H54 (cell line): ENCODE data around the gene ZNF79.

Source experiments
- DNase-seq: peaks from one replicate; pipeline ENCODE4 v3.0.0; 2011; ENCODE audit warnings: low spot score, mixed read lengths; ENCODE audit not compliant: insufficient read length
- FAIRE-seq: peaks from 3 replicates; lab custom pipeline; 2011; peaks lifted over from hg19 to GRCh38; lab: Jason Lieb, UNC
- POLR2A ChIP-seq: IDR thresholded peaks from 2 replicates; pipeline ENCODE4 v1.6.1; 2011; ENCODE audit warnings: low read depth, mild to moderate bottlenecking, low read length

The ZNF79 gene

GRCh38 chr9:127405344-127406125 lies 18.6 kb upstream of the ZNF79 start:
- no peak for TF ChIP-seq POLR2A
- DNase-seq (no peak), FAIRE-seq (no peak)

GRCh38 chr9:127406799-127407491 lies 17.2 kb upstream of the ZNF79 start:
- TF ChIP-seq POLR2A = no peak
- FAIRE-seq (no peak), DNase-seq (no peak)

DNA sequence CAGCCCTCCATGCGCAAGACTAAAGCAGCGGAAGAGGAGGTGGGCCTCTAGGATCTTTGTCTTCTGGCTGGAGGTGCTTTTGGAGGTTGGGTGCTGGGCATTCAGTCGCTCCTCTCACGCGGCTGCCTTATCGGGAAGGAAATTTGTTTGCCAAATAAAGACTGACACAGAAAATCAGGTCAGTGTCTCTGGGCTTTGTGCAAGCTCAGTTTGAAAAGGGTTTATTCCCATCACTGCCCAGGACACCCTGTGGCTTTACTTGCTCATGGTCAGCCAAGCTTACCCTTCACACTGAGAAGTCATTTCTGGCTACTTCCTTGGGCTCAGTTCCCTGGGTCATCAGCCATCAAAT lies 16.7 kb upstream of the ZNF79 start:
- TF ChIP-seq POLR2A = no peak
- FAIRE-seq = no peak
- DNase-seq = no peak

- TF ChIP-seq POLR2A = no peak
Observed at GRCh38 chr9:127411122-127411521, 13.1 kb upstream of the ZNF79 start.

DNA sequence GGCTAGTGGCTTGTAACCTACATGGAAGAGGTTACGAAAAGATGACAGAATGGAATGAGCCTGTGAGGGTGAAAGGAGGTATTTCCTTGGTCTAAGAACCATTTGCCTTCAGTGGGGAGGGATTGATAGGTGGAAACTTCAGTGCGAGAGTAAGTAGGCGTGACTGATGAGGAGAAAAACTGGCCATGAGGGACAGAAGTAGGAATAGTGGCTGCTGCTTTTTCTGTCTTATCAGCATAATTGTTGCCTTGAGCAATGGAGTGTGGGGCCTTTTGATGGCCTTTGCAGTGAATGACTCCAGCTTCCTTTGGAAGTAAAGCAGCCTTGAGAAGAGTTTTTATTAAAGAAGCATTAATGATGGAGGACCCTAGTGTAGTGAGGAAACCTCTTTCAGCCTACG lies 9.0 kb upstream of the ZNF79 start:
- FAIRE-seq = no peak
- DNase-seq = no peak
- TF ChIP-seq POLR2A = no peak

More at GRCh38 chr9:127411122-127411521, 13.1 kb upstream of the ZNF79 start:
- FAIRE-seq = no peak
- no peak for DNase-seq

GRCh38 chr9:127415657-127416056 lies 8.5 kb upstream of the ZNF79 start:
- TF ChIP-seq POLR2A = no peak
- DNase-seq (no peak), FAIRE-seq (no peak)

- TF ChIP-seq POLR2A = no peak
- FAIRE-seq (peak; percentile 62), DNase-seq (no peak)
Observed at GRCh38 chr9:127417131-127418036, 6.8 kb upstream of the ZNF79 start.

- FAIRE-seq (no peak), DNase-seq (peak; percentile 79)
- TF ChIP-seq POLR2A = no peak
Observed at GRCh38 chr9:127418037-127418471, 6.1 kb upstream of the ZNF79 start.

DNA sequence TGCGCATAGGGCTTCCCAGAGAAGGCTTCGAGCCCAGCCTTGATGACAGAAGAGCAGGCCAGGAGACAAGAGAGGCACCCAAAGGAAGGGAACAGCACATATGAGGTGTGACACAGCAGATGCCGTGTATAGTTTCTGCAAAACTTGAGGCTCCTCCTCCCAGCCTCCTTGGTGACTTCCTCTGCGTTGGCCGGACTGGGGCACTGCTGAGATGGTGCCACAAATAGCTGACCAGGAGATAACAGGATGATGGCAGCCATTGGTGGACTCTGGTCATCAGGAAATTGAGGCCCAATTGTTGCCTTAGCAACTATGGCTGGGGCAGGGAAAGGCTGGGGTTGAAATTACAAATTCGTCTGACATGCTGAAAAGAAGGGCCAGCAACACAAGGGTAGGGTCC lies 4.8 kb upstream of the ZNF79 start:
- FAIRE-seq (no peak), DNase-seq (no peak)
- TF ChIP-seq POLR2A = no peak

- FAIRE-seq = no peak
- no peak for TF ChIP-seq POLR2A
- no peak for DNase-seq
Observed at GRCh38 chr9:127421057-127421456, 3.1 kb upstream of the ZNF79 start.

DNA sequence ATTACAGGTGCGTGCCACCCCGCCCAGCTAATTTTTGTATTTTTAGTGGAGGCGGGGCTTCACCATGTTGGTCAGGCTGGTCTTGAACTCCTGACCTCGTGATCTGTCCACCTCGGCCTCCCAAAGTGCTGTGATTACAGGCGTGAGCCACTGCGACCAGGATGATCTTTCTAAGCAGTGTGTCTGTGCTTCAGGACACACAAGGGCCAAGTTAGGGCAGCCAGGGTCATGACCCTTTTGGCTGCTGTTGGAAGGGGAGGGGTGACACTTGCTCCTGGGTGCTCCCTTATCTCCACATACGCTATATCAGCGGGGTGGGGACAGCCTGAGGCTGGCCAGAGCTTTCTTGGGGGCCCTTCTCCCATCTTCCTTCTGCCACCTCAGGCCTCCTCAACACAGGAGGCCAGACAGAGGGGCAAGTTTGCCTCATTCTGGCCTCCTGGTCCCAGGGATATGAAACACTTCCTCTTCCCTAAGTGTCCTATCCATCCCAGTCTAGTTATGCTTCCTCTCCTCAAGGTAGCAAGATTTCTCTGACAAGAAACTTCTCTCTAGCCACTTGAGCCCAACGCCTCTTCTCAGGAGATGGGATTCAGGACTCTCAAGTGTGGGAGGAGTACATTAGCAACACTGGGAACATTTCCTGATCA lies 1.9 kb upstream of the ZNF79 start:
- TF ChIP-seq POLR2A = no peak
- FAIRE-seq = no peak
- DNase-seq = no peak

DNA sequence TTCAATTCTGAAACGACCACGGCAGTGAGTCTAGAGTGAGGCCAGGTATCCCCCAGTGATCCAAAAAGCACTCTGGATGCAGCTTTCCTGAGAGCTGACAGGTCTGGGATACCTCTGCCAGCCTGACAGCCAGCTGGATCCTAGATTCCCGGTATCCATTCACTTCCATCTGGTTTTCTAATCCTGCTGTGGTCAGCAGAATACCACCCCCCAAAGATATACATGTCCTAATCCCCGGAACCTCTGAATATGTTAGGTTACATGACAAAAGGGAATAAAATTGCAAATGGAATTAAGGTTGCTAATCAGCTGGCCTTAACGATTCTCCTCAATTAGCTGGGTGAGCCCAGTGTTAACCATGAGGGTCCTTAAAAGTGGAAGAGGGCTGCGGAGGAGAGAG lies 1.4 kb upstream of the ZNF79 start:
- TF ChIP-seq POLR2A = no peak
- FAIRE-seq = no peak

GRCh38 chr9:127423476-127423933 lies 677 bp upstream of the ZNF79 start:
- peak; percentile 67 for DNase-seq
- no peak for FAIRE-seq
- TF ChIP-seq POLR2A = no peak

More for the DNA sequence above, 1.4 kb upstream of the ZNF79 start:
- DNase-seq = no peak

- DNase-seq = no peak
- no peak for FAIRE-seq
- TF ChIP-seq POLR2A = no peak
Observed at GRCh38 chr9:127424676-127424999, 456 bp downstream of the ZNF79 start.
